Fibroblast of the aortic adventitia (primary cell): Measurements from ENCODE around the gene ZNF804A. TPM values are rescaled to one million over a fixed set of nuclear protein-coding genes. Genes with fewer than 3 reads are reported as not detected.
A peak's percentile ranks its signal among the peaks of the same experiment; 100 is the strongest.

Experiments used
- DNase-seq: peaks from one replicate; pipeline ENCODE4 v3.0.0-alpha.2; 2010; ENCODE audit warnings: low read depth
- H3K4me3 ChIP-seq: 2 replicates; pipeline ENCODE4 v1.5.1; 2011; ENCODE audit warnings: low read depth, mild to moderate bottlenecking, control low read depth, low read length, moderate library complexity
- total RNA-seq: library from RNA; depleted of rRNA; stranded (reverse); fragments of >200 nt; gene quantifications from 2 replicates; pipeline ENCODE4 v1.2.3, GENCODE V29; 2012; ENCODE audit warnings: low replicate concordance
- TF ChIP-seq, protein P1 (sequence below): IDR thresholded peaks from 2 replicates; pipeline ENCODE4 v1.5.1; 2011; ENCODE audit warnings: mild to moderate bottlenecking, low read length, control low read depth, inconsistent platforms; ENCODE audit not compliant: insufficient read depth

ZNF804A gene
- total RNA-seq, 1 donor: 12.9 TPM

DNA sequence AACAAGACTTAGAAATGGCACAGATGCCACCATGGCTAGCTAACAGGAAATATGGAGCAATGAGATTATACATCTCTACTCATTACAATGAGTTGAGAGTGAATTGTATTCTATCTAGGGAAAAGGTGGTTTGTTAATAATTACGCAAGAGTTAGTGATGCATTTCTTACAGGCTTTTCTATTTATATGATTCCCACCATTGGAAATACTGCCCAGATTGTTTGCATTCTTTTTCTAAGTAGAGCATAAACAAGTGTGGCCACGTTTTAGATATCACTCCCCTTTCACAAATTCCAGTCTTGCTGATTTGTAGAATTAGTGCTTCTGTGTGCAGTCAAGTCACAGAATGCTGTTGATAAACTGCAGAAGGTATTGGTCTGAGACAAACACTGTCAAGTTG is 56.6 kb downstream of the ZNF804A start:
- peak; percentile 64 for DNase-seq
- H3K4me3 ChIP-seq: no peak overlapping the region
- TF ChIP-seq, protein P1, sequence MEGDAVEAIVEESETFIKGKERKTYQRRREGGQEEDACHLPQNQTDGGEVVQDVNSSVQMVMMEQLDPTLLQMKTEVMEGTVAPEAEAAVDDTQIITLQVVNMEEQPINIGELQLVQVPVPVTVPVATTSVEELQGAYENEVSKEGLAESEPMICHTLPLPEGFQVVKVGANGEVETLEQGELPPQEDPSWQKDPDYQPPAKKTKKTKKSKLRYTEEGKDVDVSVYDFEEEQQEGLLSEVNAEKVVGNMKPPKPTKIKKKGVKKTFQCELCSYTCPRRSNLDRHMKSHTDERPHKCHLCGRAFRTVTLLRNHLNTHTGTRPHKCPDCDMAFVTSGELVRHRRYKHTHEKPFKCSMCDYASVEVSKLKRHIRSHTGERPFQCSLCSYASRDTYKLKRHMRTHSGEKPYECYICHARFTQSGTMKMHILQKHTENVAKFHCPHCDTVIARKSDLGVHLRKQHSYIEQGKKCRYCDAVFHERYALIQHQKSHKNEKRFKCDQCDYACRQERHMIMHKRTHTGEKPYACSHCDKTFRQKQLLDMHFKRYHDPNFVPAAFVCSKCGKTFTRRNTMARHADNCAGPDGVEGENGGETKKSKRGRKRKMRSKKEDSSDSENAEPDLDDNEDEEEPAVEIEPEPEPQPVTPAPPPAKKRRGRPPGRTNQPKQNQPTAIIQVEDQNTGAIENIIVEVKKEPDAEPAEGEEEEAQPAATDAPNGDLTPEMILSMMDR: no peak

DNA sequence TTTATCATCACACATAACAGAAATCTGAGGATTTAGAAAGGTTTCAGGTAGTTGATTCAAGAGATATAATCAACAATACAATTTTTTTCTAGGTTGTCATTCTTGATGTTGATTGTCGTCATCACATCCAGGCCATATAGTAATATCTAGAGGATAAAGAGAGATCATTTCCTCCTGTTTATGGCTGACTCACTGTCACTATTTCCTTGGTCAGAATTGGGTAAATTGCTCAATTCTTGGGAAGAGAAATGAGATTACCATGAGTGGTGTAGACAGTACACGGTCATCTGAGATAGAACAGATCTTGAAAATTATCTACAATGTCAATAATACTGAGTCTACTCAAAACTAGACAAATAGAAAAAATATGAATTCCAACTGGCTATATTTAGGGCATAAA is 78.8 kb downstream of the ZNF804A start:
- H3K4me3 ChIP-seq: no peak overlapping the region
- TF ChIP-seq, protein P1: no peak
- no peak for DNase-seq

DNA sequence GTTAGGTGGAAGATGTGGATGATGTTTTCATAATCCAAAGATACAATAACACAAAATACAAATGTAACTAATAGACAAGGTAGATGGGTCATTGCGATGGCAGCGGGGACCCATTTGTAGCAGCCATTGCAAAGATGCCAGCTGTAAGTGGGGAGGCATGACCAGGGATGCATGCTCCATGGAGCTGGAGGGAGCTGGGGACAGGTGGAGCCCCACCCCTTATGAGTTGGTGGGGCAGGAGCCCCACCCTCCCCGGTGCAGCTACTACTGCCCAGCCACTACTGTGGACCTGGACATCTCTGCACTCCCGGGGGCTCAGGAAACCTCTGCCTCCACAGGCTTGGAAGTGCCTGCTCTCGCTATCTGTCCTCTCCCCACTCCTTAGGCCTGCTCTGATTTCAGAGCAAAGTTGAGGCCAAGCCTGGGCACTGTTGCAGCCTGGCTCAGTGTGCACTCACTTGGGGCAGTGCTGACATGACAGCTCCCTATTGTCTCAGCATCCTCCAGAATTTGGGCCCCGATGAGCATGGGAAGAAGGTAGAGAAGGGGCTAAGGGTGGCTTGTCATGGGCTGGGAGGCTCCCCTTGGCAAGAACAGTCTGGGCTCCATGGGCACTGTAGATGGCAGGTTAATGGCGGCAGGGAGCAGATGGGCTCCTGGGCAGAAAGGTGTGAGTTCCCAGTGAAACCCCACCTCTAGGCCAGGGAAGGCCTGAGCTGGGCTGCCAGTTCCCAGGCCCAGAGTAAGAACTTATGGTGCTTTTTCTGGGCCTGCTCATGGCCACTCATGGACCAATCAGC is 81.1 kb downstream of the ZNF804A start:
- DNase-seq: no peak
- TF ChIP-seq, protein P1: no peak
- no peak overlapping the region for H3K4me3 ChIP-seq

DNA sequence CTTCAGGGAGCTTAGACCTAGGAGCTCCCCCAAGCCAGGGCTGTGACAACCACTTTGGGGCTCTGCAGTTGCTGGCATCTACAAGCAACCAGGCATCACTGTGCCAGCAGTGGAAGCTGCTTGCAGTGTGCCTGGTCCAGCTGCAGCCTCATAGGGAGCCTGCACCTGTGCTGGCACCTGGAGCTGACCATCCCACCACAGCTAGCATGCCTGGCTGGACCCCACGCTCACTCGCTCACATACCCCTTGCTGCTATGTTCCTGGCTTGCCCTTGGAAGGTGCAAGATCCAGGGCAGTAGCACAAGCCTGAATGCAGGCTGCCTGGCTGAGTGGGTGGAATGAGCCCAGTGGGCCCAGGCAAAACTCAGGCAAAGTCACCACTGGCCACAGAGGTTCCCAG is 82.5 kb downstream of the ZNF804A start:
- TF ChIP-seq, protein P1: no peak
- H3K4me3 ChIP-seq: no peak overlapping the region
- DNase-seq: no peak

DNA sequence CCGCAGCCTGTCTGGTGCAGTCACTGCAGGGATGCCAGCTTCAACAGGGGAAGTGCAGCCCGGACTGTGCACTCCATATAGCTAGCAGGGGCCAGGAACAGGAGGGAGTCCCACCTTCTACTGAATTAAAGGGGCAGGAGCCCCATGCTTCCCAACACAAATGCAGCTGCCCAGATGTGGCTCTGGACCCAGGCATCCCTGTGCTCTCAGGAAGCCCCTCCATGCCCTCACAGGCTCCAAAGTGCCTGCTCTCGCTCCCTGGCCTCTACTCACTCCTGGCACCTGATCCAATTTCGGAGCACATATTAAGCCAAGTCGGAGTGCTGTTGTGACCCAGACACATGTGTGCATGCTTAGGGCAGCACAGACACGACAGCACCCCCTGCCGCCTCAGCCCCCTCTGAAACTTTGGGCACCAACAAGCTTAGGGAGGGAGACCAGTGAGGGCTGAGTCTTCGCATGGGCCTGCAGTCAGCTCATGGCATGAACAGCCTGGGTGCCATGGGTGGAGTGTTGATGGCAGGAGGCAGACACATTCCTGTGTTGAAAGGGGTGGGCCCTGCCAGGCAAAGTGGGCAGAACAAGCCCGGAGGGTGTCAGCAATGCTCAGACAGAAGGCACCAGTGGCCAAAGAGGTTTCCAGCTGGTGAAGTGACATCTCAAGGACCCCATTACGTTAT is 83.5 kb downstream of the ZNF804A start:
- DNase-seq: no peak
- H3K4me3 ChIP-seq: no peak overlapping the region
- TF ChIP-seq, protein P1: no peak

DNA sequence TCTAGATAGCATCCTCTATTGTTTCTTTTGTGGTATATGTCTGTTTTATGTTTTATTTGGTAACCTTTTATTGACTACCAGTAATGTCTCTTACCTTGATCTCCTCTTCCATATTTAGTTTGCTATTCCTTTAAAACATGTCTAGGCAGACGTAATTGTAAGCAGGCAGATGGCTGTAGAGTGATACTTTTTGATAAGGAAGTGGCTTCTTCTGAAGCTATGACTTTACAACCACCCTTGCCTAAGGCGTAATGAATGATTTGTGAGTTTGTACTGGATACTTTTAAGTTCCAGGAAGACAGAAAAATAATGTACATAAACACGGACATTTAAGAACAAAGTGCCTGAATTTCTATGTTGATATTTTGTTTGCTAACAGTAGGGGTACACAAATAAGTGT is 85.6 kb downstream of the ZNF804A start:
- no peak for DNase-seq
- no peak overlapping the region for H3K4me3 ChIP-seq
- TF ChIP-seq, protein P1: no peak
